Bone marrow (tissue), 2 donors: ENCODE results near the gene CSTPP1.
"Not testable (repeated sequence)": the region's sequence is repeated elsewhere in the genome, so short reads cannot be mapped to it uniquely, and the experiment has no call there.

Experiments used
- DNase-seq, 2 donors: peaks; one replicate each; lab custom pipeline; 2025; lab: John Stamatoyannopoulos, UW

CSTPP1 gene

DNA sequence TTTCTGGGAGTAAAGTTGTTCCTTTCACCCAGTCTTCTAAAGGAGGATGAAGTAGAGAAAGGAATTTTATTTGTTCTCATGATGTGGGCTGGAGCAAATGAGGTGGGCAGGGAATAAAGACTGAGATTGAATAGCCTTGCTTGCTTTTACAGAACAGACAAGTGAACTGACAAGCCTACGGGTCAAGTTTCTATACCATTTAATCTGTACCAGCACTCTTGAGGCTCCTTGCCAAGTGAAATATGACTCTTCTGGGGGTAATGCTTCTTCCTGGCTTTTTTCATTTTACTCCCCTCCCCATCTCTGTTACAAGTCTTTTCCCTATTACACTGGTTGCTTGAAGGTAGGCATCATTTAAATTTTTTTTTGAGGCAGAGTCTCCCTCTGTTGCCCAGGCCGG, 54.8 kb downstream of the CSTPP1 start:
- DNase-seq: no peak

DNA sequence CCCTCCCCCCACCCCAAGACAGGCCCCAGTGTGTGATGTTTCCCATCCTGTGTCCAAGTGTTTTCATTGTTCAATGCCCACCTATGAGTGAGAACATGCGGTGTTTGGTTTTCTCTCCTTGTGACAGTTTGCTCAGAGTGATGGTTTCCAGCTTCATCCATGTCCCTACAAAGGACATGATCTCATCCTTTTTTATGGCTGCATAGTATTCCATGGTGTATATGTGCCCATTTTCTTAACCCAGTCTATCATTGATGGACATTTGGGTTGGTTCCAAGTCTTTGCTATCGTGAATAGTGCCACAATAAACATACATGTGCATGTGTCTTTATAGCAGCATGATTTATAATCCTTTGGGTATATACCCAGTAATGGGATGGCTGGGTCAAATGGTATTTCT, 55.8 kb downstream of the CSTPP1 start:
- DNase-seq: not testable (repeated sequence)

DNA sequence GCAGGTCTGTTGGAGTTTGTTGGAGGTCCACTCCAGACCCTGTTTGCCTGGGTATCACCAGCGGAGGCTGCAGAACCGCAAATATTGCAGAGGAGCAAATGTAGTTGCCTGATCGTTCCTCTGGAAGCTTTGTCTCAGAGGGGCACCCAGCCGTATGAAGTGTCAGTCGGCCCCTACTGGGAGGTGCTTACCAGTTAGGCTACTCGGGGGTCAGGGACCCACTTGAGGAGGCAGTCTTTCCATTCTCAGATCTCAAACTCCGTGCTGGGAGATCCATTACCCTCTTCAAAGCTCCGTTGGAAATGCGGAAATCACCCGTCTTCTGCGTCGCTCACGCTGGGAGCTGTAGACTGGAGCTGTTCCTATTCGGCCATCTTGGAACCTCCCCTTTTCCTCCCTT, 61.2 kb downstream of the CSTPP1 start:
- not testable (repeated sequence) for DNase-seq

DNA sequence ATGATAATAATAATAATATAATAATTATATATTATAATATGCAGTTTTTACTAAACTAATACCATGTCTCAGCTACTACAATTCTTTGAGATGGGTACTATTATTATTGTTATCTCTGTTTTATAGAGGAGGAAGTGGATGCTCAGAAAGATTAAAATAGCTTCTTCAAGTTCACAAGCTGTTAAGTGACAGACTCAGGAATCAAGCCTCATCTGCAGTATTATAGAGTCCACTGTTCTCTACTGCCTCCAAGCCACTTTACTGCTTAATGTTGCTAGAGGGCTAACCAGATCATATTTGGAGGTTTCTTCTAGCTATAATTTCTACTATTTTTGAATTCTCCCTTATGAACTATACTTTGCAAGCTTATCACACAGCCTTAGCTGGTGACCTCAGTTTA, 62.7 kb downstream of the CSTPP1 start:
- DNase-seq: no peak

DNA sequence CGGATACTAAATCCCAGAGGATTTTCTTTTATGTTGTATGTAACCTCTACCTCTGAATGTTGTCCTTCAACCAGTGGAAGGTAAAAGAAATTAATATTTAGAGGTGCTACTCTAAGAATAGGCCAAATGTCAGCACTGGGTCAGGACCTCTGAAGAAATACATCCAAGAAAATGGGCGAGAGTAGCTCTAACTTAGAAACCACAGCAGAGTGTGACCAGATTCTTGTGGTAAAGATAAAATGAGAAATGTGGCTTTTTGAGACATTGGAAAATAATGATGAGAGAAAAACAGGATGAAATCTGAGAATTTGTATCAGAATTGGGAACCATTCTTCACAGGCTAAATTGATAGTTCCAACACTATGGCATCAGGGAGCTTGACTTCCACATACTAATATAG, 63.5 kb downstream of the CSTPP1 start:
- no peak for DNase-seq

DNA sequence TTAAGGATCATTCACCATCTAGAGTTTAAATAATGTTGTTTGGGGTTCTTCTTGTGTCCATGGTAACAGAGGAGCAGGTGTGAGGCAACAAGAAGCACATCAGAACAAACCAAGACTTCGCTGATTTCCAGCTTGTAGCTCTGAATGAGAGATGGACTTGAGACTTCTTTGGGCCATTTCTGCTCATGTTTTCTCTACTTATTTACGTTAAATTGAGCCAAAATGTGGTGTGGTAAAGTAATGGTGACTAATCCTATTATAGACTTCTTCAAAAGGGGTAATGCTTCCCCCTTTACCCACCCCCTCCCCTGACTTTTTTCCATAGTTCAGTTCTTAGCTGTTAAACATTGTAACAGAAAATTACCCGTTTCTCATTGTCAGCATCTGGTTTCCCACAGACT, 65.2 kb downstream of the CSTPP1 start:
- peak in 1 of 2 donors; percentile 45 for DNase-seq

DNA sequence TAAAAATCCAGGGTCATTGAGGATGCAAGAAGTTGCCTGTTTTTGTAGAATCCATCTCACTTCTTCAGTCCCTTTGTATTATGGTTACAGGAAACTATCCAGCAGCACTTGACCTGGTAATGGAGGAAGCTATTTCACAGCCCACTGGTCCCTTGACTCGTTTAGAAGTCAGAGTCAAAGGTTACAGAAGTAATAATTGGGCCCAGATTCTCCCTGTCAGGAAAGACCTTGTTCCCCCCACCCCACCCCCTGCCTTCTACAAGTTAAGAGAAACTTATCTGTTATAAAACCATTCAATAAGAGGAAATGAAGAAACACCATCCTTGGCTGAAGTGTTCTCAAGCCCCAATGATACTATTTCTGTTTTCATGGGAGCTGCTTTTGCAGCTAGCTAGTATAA, 65.8 kb downstream of the CSTPP1 start:
- DNase-seq: no peak

- DNase-seq: peak in 1 of 2 donors; percentile 64
Measured at GRCh38 chr11:47003180-47003877, 66.8 kb downstream of the CSTPP1 start.

DNA sequence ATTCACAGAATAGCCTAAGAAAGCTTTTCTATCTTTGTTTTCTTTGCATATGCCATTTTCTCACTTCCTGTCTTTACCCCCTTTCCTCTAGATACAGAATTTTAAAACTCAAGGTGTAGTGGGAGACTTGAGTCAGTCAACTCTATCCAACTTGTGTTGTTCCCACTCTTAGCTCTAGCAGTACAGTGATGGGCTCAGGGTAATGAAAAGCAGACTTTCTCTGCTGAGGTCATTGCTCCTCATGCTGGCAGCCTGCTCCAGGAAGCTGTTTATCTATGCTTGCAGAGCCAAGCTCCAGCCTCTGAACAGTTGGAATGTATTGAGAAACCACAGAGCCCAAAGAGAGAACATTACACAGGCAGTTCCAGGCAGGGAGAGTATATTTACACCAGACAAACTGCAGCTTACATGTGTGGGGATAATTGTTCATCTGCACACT, 68.1 kb downstream of the CSTPP1 start:
- peak in 1 of 2 donors; percentile 72 for DNase-seq

GRCh38 chr11:47005441-47005840, 68.9 kb downstream of the CSTPP1 start:
- DNase-seq: no peak

DNA sequence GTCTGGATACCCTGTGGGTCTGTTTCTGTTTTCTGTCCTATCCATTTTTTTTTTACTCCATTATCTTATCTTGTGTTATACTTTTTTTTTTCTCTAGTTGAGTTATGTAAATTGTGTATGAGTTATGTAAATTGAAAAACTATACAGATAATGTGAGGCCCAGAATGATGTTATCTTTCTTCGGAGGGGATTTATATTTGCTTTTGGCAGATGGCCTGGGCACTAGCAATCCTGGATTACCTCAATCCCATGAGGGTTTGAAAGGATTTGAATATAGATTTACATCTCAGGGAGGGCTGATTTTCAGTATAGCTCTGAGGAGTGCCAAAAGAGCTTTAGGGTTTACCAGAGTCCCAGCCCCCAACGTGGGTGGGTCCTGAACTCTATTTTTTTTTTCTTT, 71.0 kb downstream of the CSTPP1 start:
- no peak for DNase-seq

- no peak for DNase-seq
Measured at GRCh38 chr11:47010179-47010578, 73.6 kb downstream of the CSTPP1 start.

DNA sequence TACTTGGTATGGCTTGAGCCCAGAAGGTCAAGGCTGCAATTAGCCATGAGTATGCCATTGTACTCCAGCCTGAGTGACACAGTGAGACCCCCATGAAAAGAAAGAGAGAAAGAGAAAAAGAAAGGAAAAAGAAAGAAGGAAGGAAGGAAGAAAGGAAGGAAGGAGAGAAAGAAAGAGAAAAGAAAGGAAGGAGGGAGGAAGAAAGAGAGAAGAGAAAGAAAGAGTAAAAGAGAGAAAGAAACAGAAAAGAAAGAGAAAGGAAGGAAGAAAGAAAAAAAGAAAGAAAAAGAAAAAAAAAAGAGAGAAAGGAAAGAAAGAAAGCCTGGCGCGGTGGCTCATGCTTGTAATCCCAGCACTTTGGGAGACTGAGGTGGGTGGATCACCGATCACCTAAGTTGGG, 77.5 kb downstream of the CSTPP1 start:
- DNase-seq: no peak

DNA sequence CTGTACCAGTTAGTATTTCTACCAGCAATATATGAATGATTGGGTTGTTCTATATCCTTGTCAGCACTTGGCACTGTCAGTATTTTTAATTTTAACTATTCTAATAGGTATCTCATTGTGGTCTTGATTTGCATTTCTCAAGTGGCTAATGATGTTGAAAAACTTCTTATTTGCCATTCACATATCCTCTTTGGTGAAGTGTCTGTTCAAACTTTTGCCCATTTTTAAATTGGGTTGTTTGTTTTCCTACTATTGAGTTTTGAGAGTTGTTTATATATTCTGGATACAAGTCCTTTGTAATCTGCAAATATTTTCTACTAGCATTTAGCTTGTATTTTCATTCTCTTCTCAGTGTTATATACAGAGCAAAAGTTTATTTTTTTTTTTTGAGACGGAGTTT, 82.1 kb downstream of the CSTPP1 start:
- no peak for DNase-seq

- no peak for DNase-seq
Measured at GRCh38 chr11:47020793-47021526, 84.4 kb downstream of the CSTPP1 start.

DNA sequence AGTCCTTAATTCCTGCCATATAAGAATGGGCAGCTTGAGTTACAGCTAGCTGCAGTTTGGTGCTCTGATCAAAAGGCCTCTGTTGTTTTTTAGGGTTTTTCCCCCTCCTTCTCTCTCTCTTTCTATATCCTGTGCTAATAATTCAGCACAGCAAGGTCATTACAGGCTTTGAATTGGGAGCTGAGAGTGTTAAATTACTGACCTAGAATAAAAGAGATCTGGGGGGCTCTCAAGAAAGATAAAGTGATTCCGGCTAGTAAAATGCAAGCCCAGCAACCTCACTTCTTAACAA, 84.9 kb downstream of the CSTPP1 start:
- DNase-seq: no peak

DNA sequence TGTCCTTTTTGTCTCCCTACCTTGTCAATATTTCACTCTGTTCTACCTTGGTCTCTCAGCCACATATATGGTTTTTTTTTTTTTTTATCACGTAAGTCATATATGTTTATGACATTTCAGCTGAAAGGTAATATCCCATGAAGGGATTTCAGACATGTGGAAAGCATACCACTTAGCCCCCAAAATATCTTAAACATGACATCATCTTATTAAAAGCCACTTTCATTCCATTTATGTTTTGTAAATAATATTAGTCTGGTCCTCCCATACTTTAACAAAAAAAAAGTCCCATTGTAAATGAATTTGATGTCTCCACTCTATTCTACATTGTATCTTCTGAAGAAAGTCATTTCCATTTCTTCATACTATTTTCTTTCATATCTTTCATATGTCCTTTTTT, 85.4 kb downstream of the CSTPP1 start:
- no peak for DNase-seq

DNA sequence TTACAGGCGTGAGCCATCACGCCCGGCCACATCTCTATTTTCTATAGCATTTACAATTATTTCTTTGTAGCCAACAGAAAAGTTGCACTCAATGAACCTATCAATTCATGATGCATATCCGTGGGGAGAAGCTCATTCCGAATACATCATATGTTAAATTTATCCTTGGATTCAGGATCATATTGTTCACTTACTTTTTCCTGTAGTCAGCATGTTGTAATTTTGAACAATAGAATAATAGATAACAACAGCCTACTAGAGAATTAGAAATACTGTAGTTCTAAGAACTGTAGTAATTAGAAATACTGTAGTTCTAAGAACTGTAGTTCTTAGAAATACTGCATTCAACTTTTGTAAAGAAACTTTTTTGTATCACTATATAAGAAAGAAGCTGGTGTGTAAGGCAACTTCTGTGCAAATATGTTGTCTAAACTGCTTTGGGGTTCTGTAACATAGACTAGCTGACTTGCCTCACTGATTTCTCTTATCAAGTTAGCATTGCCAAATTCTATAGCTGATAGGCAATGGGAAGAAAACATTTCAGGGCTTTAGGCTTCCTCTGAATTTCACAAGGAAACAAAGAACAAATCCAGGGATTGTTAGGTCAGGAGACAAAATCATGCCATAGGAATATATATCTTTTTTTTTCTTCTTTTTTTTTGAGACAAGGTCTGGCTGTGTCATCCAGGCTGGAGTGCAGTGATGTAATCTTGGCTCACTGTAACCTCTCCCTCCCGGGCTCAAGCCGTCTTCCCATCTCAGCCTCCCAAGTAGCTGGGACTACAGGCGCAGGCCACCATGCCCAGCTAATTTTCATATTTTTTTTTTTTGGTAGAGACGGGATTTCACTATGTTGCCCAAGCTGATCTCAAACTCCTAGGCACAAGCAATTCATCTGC, 91.9 kb downstream of the CSTPP1 start:
- no peak for DNase-seq

DNA sequence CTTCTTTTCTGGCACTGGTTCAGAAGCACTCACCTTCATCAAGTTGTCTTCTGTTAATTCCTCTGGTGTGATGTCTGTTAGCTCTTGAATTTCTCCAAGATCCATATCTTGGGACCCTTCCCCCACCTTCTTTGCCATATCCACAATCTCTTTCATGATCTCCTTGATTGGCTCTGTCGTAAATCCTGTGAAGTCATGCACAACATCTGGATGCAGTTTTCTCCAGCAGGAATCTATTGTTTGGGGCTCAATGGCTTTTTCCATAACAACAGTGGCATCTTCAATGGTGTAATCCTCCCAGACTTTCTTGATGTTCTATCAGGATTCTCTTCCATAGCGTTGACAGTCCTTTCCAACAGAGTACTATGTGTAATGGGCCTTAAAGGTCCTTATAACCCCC, 96.9 kb downstream of the CSTPP1 start:
- no peak for DNase-seq

DNA sequence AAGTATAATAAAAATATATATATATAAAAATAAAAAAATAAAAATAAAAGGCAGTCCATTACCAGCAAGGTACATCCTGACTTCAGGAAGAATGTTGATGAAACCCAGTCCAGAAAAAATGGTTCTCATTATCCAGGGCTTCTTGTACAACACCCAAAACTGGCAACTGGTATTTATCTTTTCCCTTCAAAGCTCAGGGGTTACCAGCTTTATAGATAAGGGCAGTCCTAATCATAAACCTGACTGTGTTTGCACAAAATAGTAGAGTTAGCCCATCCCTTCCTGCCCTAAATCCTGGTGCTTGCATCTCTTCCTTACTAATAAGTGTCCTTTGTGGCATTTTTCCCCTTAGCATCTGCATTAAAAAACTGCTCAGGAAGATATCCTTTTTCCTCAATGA, 97.5 kb downstream of the CSTPP1 start:
- no peak for DNase-seq

- no peak for DNase-seq
Measured at GRCh38 chr11:47035108-47035507, 98.5 kb downstream of the CSTPP1 start.

GRCh38 chr11:47044119-47044518, 107.6 kb downstream of the CSTPP1 start:
- DNase-seq: no peak

DNA sequence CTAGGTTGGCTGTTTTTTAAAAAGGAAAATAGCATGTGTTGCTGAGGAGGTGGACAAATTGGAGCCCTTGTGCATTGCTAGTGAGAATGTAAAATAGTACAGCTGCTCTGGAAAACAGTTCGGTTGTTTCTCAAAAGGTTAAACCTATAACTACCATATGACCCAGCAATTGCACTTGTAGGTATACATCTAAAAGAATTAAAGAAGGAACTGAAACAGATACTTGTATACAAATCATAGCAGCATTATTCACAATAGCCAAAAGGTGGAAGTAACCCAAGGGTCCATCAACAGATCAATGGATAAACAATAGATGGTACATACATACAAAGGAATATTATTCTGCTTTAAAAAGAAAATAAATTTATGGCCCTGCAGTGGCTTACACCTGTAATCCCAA, 111.4 kb downstream of the CSTPP1 start:
- DNase-seq: no peak
